Adrenal gland (tissue), 12 donors: ENCODE results near the gene NFATC3. TPM values are rescaled to one million over a fixed set of nuclear protein-coding genes. Genes with fewer than 3 reads are reported as not detected.
A peak's percentile ranks its signal among the peaks of the same experiment; 100 is the strongest.

Experiments
- DNase-seq, 7 donors: peaks; one replicate each; pipeline ENCODE4 v3.0.0-alpha.2; 2019 to 2020
- H3K27ac ChIP-seq, 5 donors: fragments of 200-600 bp; sonication (generic) in 4 of 5; 1 replicate in 3 of 5; 2 replicates in 2 of 5; pipeline versions ENCODE4 v1.5.1 to v1.8.0; 2016 to 2020; ENCODE audit warnings: mild to moderate bottlenecking in 1 of 5
- H3K27me3 ChIP-seq: fragments of 200-600 bp; 2 replicates; pipeline ENCODE4 v1.8.0; 2021
- H3K36me3 ChIP-seq, 2 donors: fragments of 200-600 bp; replicated peaks in 1 of 2; 1 replicate in 1 of 2; 2 replicates in 1 of 2; pipeline versions ENCODE4 v1.5.1 to v1.8.0; 2018 to 2022
- H3K4me1 ChIP-seq, 2 donors: fragments of 200-600 bp; replicated peaks in 1 of 2; 1 replicate in 1 of 2; 2 replicates in 1 of 2; pipeline versions ENCODE4 v1.5.1 to v1.8.0; 2018 to 2021
- H3K4me3 ChIP-seq, 4 donors: fragments of 200-600 bp; sonication (generic) in 3 of 4; one replicate each; pipeline ENCODE4 v1.5.1; 2016 to 2018
- H3K9me3 ChIP-seq, 3 donors: fragments of 200-600 bp; sonication (generic) in 1 of 3; replicated peaks in 1 of 3; 1 replicate in 2 of 3; 2 replicates in 1 of 3; pipeline versions ENCODE4 v1.5.1 to v1.8.0; 2016 to 2021
- CTCF ChIP-seq, 6 experiments: fragments of 450-650 bp in 4 of 6; fragments of 200-600 bp in 2 of 6; sonication (generic) in 1 of 6; IDR thresholded peaks; 1 replicate in 5 of 6; 2 replicates in 1 of 6; pipeline versions ENCODE4 v1.5.1 to v1.8.0; 2016 to 2021; ENCODE audit warnings: antibody characterized with exemption in 6 of 6, mild to moderate bottlenecking in 2 of 6, moderate library complexity in 1 of 6
- POLR2A ChIP-seq, 2 donors: fragments of 450-650 bp; IDR thresholded peaks; one replicate each; pipeline ENCODE4 v1.6.1; 2017; ENCODE audit warnings: antibody characterized with exemption in 2 of 2, mild to moderate bottlenecking in 2 of 2, moderate library complexity in 1 of 2
- WGBS, 4 donors: extraction: QIAGEN DNeasy Blood & Tissue Kit in 2 of 4; methylation state at CpG; one replicate each; pipeline versions ENCODE4 v1.1.5 to v1.1.7; 2013 to 2017; 5-methylcytosine and 5-hydroxymethylcytosine counted together
- intact Hi-C, 2 donors: fragments of 100-400 bp; cut with DNase I; formaldehyde crosslinking; loops; one replicate each; pipeline versions ENCODE4 v1.14.1 to v1.15.0; 2022 to 2023
- polyA plus RNA-seq, 3 donors: library from polyadenylated mRNA; stranded (reverse); fragments of 200-250 nt in 2 of 3; fragments of 350-450 nt in 1 of 3; fragmentation: Illumina TruSeq in 1 of 3; extraction: RNeasy Lipid Tissue Mini Kit (QIAGEN cat#74804) in 1 of 3; gene quantifications; one replicate each; pipeline ENCODE4 v1.2.3, GENCODE V29; 2013 to 2014
- total RNA-seq, 9 donors: library from RNA; depleted of rRNA in 4 of 9; stranded (reverse); fragments of >200 nt in 4 of 9; fragments of 120-200 nt in 1 of 9; fragmentation: NEBNext Ultra II Directional in 1 of 9; extraction: Animal tissue kit (Norgen Biotek cat#: 25700) in 1 of 9; gene quantifications; one replicate each; pipeline versions ENCODE4 v1.1.0 to v1.2.4, GENCODE V29; 2013 to 2023
- donor health status: healthy with polysubstance abuse.
- donor health status: Bipolar disorder and iron deficiency.
- donor health status: DM: yes; HTN: yes; CAD: no.
- donor health status: DM: no; HTN: no; CAD: no.
- donor health status: DM: no; HTN: no; CAD: no.
- donor health status: DM: yes; HTN: yes; CAD: no.

NFATC3 gene
- total and polyA plus RNA-seq, 12 donors: 6.6 to 81.2 (median 34.3) TPM

- H3K27me3 ChIP-seq: no peaks in the 10 kb centered on the region
- no peaks in the 10 kb centered on the region for H3K9me3 ChIP-seq
- WGBS, 4 donors: 92 to 94% (median 93%) methylated on average over 5 of the region's 5 CpGs
- TF ChIP-seq POLR2A (IDR thresholded peaks at IDR 0.05): no peak
- no peak for TF ChIP-seq CTCF (IDR thresholded peaks at IDR 0.05)
- DNase-seq: no peak
- intact Hi-C loops: no loop called here
- H3K4me3 ChIP-seq: no peak overlapping the region
- peaks cover 0 to 15% of the 10 kb centered on the region in 2 donors for H3K36me3 ChIP-seq
- peaks cover 42 to 43% of the 10 kb centered on the region in 2 donors for H3K4me1 ChIP-seq
- peak overlapping the region in 1 of 5 donors; percentile 59 for H3K27ac ChIP-seq
Observed at GRCh38 chr16:68273459-68273858, 188.3 kb downstream of the NFATC3 start.

- peaks cover 0 to 15% of the 10 kb centered on the region in 2 donors for H3K36me3 ChIP-seq
- H3K27me3 ChIP-seq: no peaks in the 10 kb centered on the region
- TF ChIP-seq CTCF (IDR thresholded peaks at IDR 0.05): no peak
- no peak for TF ChIP-seq POLR2A (IDR thresholded peaks at IDR 0.05)
- no peak overlapping the region for H3K27ac ChIP-seq
- H3K4me1 ChIP-seq: peaks cover 42 to 43% of the 10 kb centered on the region in 2 donors
- intact Hi-C loops: no loop called here
- H3K4me3 ChIP-seq: no peak overlapping the region
- H3K9me3 ChIP-seq: no peaks in the 10 kb centered on the region
- no peak for DNase-seq
- WGBS, 4 donors: 83 to 98% (median 94%) methylated on average over 8 of the region's 8 CpGs
Observed at GRCh38 chr16:68273896-68274295, 188.7 kb downstream of the NFATC3 start.

- no peaks in the 10 kb centered on the region for H3K9me3 ChIP-seq
- H3K4me3 ChIP-seq: no peak overlapping the region
- TF ChIP-seq POLR2A (IDR thresholded peaks at IDR 0.05) (no peak), CTCF (IDR thresholded peaks at IDR 0.05) (no peak)
- H3K36me3 ChIP-seq: peaks cover 0 to 15% of the 10 kb centered on the region in 2 donors
- 92 to 100% (median 95%) methylated on average over 2 to 4 of the region's 4 CpGs for WGBS, 4 donors
- peak overlapping the region in 1 of 5 donors; percentile 13 for H3K27ac ChIP-seq
- no peaks in the 10 kb centered on the region for H3K27me3 ChIP-seq
- H3K4me1 ChIP-seq: peaks cover 42 to 43% of the 10 kb centered on the region in 2 donors
- no peak for DNase-seq
- intact Hi-C loops: no loop called here
Observed at GRCh38 chr16:68274441-68274840, 189.3 kb downstream of the NFATC3 start.

- no peak for DNase-seq
- H3K27me3 ChIP-seq: no peaks in the 10 kb centered on the region
- H3K36me3 ChIP-seq: peaks cover 0 to 15% of the 10 kb centered on the region in 2 donors
- H3K4me3 ChIP-seq: no peak overlapping the region
- H3K27ac ChIP-seq: peak overlapping the region in 3 of 5 donors; percentile 49 to 57 (median 56)
- intact Hi-C loops: no loop called here
- no peaks in the 10 kb centered on the region for H3K9me3 ChIP-seq
- peaks cover 34 to 35% of the 10 kb centered on the region in 2 donors for H3K4me1 ChIP-seq
- no peak for TF ChIP-seq POLR2A (IDR thresholded peaks at IDR 0.05)
- no peak for TF ChIP-seq CTCF (IDR thresholded peaks at IDR 0.05)
- 57 to 78% (median 62%) methylated on average over 4 of the region's 4 CpGs for WGBS, 4 donors
Observed at GRCh38 chr16:68275611-68276191, 190.5 kb downstream of the NFATC3 start.
